Fibroblast of peridontal ligament (primary cell): ENCODE measurements around the gene CDK5.
A peak's percentile ranks its signal among the peaks of the same experiment; 100 is the strongest.

Experiments
- DNase-seq: peaks from one replicate; pipeline ENCODE4 v3.0.0-alpha.2; 2010; ENCODE audit errors: extremely low read depth

The CDK5 gene

GRCh38 chr7:151074817-151075661 lies 17.3 kb upstream of the CDK5 start:
- no peak for DNase-seq

GRCh38 chr7:151073990-151074389 lies 16.3 kb upstream of the CDK5 start:
- DNase-seq, result no peak

GRCh38 chr7:151071032-151071866 lies 13.6 kb upstream of the CDK5 start:
- DNase-seq, result no peak

GRCh38 chr7:151070574-151070960 lies 12.9 kb upstream of the CDK5 start:
- DNase-seq, result no peak

GRCh38 chr7:151069841-151070573 lies 12.3 kb upstream of the CDK5 start:
- DNase-seq, result no peak

- DNase-seq, result no peak
These were observed 10.5 kb upstream of the CDK5 start for GRCh38 chr7:151068069-151068773.

- DNase-seq, result no peak
These were observed 8.7 kb upstream of the CDK5 start for GRCh38 chr7:151066273-151066974.

GRCh38 chr7:151065516-151065915 lies 7.8 kb upstream of the CDK5 start:
- no peak for DNase-seq

- DNase-seq, result no peak
These were observed 7.3 kb upstream of the CDK5 start for GRCh38 chr7:151064993-151065392.

- DNase-seq, result no peak
These were observed 6.8 kb upstream of the CDK5 start for GRCh38 chr7:151064454-151064853.

- peak; percentile 46 for DNase-seq
These were observed 5.5 kb upstream of the CDK5 start for GRCh38 chr7:151063212-151063561.

- DNase-seq, result peak; percentile 27
These were observed 4.9 kb upstream of the CDK5 start for GRCh38 chr7:151062399-151063211.

- no peak for DNase-seq
These were observed 4.4 kb upstream of the CDK5 start for GRCh38 chr7:151062111-151062398.

GRCh38 chr7:151061213-151062110 lies 3.8 kb upstream of the CDK5 start:
- no peak for DNase-seq

- DNase-seq, result peak; percentile 12
These were observed 2.9 kb upstream of the CDK5 start for GRCh38 chr7:151060416-151061212.

- DNase-seq, result no peak
These were observed 2.4 kb upstream of the CDK5 start for GRCh38 chr7:151060113-151060415.

GRCh38 chr7:151059367-151060112 lies 1.8 kb upstream of the CDK5 start, which contains the start of gene SLC4A2:
SLC4A2 (plus strand) TSS chr7:151059589; CDS start chr7:151061988, 2,399 bp downstream.
- DNase-seq, result peak; percentile 48
